GM21576 (cell line): ENCODE data around the gene NFATC2.
A peak's percentile ranks its signal among the peaks of the same experiment; 100 is the strongest.

Source experiments
- ATAC-seq: cut with Tn5 transposase; IDR thresholded peaks from one replicate; pipeline ENCODE4 v1.9.1; 2021; ENCODE audit warnings: mild to moderate bottlenecking, moderate library complexity; ENCODE audit not compliant: unreplicated experiment

The NFATC2 gene

GRCh38 chr20:51382111-51382985 is 160.2 kb downstream of the NFATC2 start:
- ATAC-seq, result no peak

DNA sequence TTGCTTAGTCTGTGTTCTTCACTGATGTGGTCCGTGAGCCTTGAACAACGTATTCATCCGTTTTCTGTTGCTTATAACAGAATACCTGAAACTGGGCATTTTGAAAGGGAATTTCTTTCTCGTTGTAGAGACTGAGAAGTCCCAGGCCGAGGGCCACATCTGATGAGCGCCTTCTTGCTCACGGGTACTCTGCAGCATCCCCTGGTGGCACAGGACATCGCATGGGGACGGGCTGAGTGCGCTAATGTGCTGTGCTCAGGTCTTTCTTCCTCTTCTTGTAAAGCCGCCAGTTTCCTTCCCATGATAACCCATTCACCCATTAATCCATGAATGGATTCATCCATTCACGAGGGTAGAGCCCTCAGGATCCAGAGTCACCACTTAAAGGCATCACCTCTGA is 161.0 kb downstream of the NFATC2 start:
- no peak for ATAC-seq

DNA sequence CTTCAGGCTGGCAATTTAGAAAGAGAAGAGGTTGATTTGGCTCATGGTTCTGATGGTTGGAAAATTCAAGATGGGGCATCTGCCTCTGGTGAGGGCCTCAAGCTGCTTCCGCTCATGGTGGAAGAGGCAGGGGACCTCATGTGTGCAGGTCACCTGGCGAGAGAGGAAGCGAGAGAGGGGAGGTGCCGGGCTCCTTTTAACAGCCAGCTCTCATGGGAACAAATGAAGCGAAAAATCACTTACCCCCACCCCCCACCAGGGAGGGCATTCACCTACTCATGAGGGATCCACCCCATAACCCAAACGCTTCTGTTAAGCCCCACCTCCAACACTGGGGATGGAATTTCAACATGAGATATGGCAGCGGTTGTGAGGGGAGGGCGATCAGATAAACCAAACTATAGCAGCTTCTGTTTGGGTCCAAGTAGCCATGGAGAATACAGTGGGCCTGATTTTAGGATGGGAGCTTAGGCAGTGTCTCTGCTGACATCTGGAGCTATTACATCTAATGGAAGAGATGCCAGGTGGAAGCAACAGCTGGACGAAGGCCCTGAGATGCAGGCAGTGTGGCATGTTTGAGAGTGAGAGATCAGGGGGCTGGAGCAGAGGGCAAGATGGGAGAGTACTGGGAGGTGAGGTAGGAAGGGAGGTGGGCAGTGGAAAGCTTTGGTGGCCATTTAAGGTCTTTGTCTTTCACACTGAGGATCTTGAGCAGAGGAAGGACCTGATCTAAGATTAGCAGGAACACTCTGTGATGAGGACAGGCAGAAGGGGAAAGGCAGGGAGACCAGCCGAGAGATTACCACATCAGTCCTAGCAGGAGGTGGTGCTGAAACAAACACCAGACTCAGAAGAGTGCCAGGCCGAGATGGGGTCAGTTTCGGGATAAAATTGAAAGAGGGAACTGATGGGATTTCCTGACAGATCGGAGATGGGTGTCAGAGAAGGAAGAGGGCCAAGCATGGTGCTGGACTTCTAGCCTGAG is 161.8 kb downstream of the NFATC2 start:
- ATAC-seq, result no peak

DNA sequence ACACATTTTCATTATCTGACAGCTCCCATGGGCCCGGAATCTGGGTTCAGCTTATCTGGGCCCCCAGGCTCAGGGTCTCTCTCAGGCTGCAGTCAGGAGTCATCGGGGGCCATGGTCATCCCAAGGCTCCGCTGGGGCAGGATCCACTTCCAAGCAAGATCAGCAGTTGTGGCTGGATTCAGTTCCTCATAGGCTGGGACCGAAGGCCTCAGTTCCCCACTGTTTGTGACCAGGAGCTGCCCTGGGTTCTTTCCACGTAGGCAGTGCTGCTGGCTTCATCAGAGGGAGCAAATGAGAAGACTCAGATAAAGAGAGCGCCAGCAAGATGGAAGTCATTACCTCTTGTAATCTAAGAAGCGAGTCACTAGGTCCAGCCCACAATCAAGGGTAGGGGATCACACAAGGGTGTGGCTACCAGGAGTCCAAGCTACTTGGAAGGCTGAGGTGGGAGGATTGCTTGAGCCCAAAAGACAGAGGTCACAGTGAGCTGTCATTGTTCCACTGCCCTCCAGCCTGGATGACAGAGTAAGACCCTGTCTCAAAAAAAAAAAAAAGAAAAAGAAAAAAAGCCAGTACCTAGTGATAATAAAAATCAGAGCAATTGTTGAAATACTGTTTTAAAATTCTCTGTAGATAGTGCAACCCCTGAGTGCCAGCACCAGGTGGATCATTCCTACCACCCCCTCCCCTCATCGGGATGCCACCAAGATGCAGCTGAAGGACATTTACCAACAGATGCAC is 162.7 kb downstream of the NFATC2 start:
- ATAC-seq, result no peak

GRCh38 chr20:51378171-51378928 is 164.2 kb downstream of the NFATC2 start:
- no peak for ATAC-seq

DNA sequence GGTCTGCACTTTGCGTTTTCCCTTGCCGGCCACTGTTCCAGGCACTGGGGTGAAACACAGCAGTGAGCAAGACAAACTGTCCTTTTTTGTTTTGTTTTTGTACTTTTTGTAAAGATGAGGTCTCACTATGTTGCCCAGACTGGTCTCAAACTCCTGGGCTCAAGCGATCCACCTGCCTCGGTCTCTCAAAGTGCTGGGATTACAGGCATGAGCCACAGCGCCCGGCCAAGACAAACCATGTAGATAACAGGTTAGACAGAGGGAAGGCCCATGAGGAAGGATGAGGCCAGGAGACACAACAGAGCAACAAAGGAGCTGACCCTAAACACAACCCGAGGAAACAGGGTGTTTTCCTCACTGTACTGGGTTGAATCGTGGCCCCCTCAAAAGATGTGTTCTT is 165.4 kb downstream of the NFATC2 start:
- ATAC-seq, result no peak

DNA sequence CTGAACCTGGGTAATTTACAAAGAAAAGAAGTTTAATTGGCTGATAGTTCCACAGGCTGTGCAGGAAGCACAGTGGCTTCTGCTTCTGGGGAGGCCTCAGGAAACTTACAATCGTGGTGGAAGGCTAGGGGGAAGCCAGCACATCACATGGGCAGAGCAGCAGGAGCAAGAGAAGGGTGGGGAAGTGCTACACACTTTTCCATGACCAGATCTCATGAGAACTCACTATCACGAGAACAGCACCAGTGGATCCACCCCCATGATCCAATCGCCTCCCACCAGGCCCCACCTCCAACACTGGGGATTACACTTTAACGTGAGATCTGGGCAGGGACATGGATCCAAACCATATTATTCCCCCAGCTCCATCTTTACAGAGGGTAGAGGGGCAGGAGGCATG is 166.4 kb downstream of the NFATC2 start:
- no peak for ATAC-seq

DNA sequence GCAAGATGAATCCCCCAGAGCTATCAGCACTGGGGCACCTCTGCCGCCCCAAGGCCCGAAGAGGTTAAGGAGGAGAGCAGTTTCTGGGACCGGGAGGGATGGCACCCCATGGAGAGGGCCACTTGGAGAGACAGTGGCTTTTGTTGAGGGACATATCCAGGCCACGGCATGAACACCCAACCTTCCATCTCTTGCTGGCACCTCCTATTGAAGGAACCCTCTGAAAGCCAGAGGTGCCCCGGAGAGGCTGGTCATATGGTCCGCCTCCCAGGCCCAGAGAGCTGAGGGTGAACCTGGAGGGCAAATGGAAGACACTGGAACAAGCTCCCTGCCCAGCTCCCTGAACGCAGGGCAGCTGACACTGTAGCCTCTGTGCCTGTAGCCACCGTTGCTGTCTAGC is 167.0 kb downstream of the NFATC2 start:
- ATAC-seq, result no peak

DNA sequence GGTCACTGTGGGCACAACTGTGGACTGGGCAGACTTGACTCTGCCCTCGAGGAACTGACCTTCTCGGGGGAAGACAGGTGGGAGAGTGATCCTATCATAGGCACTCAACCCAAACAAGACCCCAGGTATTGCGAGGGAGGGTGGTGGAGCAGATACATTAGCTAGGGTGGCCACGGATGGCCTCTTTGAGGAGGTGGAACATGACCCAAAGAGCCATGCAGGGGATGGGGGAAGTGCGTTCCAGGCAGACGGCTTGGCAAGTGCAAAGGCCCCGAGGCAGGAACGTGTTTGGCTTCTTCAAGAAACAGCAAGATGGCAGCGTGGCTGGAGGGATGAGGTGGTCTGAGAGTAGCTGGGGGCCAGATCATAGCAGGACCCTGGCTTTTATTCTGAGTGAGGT is 167.6 kb downstream of the NFATC2 start:
- ATAC-seq, result no peak

DNA sequence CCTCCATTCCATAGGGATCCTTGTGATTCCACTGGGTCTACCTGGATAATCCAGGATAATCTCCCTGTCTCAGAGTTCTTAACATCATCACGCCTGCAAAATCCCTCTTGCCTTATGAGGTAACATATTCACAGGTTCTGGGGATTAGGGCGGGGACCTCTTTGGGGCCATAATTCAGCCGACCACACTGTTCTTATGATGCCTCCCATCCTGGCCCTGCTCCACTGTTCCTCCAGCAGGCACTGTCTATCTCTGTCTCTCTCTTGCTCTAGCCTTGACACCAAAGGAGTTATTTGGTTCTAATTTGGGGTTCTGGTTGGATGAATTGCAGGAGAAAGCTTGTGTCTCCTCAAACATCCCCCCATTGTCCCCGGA is 168.1 kb downstream of the NFATC2 start:
- no peak for ATAC-seq

DNA sequence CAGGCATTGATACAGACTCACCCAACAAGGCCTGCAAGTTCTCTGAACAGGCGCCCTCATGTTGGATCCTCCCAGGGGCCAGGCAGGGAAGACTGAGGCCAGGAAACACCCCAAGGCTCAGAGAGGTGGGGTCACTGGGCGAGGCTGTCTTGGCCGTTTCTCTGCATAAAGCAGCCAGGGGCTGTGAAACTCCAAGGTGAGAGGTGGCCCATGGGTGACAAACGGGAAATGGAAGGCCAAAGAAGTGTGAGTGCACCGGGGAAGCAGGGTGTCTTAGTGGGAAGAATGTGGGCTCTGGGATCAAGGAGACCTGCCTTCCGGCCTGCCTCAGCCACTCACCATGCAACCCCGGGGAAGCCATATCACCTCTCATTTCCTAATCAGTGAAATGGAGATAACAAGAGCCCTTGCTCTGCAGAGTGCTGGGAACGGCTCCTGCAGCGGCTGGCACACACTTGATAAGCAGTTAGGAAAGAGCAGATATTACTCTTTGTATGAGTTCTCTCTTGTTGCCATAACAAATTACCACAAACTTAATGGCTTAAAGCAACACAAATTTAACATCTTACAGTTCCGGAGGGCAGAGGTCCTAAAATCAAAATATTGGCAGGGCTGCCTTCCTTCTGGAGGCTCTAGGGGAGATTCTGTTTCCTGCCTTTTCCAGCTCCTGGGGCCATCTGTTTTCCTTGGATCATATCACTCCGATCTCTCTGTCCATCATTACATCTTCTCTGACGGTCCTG is 168.6 kb downstream of the NFATC2 start:
- ATAC-seq, result no peak

- ATAC-seq, result no peak
Observed at GRCh38 chr20:51372966-51373365, 169.6 kb downstream of the NFATC2 start.

DNA sequence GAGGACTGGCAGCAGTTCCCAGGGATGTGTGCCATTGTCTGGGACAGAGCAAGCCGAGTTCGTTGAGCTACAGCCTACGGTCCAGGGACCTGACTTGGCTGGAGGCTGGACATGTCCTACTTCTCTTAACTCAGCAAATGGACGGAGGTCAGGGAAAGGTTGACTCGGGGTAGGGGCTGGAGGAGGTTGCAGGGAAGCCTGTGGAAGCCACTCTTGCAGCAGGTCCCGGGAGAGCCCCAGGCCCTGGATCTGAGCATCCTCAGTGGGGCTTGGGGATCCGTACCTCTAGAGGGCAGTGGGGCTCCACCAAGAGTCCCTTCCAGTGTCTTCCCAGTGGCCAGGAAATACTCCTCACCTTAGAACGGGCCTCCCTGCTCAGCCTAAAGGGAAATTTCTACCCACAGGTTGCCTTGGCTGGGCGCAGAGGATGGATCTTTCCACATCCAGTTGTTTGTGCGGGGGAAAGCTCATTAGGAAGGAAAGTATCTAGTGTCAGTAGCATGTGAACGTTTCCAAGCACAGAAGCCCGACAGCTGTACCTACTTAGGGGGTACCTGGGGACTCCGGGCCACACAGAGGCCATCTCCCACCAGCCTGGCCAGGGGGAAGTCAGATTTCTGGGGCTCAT is 170.2 kb downstream of the NFATC2 start:
- ATAC-seq, result peak; percentile 71

- ATAC-seq, result no peak
Observed at GRCh38 chr20:51371720-51372119, 170.8 kb downstream of the NFATC2 start.

GRCh38 chr20:51369503-51369902 is 173.0 kb downstream of the NFATC2 start:
- no peak for ATAC-seq

GRCh38 chr20:51368461-51369211 is 173.9 kb downstream of the NFATC2 start:
- no peak for ATAC-seq

DNA sequence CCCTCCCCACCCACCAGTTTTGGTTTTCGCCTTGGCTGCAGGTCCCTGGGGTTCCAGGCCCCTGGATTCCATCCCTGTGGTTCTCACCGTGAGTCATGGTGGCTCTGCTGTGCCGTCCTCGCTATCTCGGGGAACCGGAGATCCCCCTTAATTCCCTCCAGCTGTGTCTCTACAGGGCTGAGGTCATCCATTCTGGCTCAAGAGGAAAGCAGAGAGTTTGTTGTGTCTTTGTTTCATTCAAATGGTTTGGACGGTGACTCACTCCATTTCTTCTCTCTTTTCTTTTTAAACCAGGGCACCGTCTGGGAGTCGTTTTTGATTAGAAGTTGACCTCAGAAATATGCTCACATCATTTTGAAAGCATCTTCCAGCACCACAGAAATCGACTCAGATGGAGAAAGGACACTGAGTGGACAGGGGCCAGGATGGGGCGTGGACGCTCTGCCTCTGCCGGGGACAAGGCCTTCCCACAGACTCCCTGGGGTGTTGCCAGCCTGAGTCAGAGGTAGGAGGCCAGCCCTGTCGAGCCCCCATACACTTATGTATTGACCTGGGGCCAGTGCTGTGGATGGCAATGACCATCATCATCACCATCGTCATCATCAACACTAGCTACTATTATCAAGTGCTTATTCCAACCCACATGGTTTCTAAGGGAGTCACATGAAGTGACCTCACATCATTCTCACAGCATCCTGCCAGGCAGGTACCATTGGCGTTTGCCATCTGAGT is 176.2 kb downstream of the NFATC2 start:
- no peak for ATAC-seq

DNA sequence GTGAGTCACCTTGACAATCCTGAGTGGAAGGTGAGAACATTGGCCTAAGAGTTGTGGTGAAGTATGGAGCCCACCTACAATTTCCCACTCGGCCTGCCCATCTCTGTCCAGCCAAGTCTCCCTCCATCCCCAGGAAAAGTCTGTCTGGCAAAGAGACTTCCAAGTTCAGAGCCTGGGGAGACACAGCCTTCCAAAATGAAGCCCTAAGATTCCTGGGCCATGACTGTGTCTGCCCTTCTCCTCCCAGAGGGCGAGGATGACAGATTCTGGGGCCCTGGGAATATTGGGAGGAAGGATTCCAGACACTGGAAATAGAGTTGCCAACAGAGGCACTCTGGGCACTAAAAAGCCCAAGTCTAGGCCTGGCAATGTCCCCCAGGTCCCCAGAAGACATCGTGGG is 176.8 kb downstream of the NFATC2 start:
- no peak for ATAC-seq
